K562 (cell line): ENCODE results near the gene PRSS22. TPM values are rescaled to one million over a fixed set of nuclear protein-coding genes. Genes with fewer than 3 reads are reported as not detected.

Experiments
- AFF1 ChIP-seq, 2 experiments: fragments of 450-650 bp; IDR thresholded peaks; 2 replicates each; pipeline ENCODE4 v1.6.1; 2018; ENCODE audit warnings: mild to moderate bottlenecking in 2 of 2, low read depth in 1 of 2; ENCODE audit not compliant: partially characterized antibody in 2 of 2
- CAMTA2 ChIP-seq: fragments of 250-450 bp; sonication (Bioruptor Pico); conservative IDR thresholded peaks from 2 replicates; pipeline ENCODE4 v1.5.1; 2022
- CC2D1A ChIP-seq: fragments of 450-650 bp; IDR thresholded peaks from 2 replicates; pipeline ENCODE4 v1.6.1; 2017; ENCODE audit warnings: mild to moderate bottlenecking
- DACH1 ChIP-seq: fragments of 450-650 bp; IDR thresholded peaks from 2 replicates; pipeline ENCODE4 v1.6.1; 2018; ENCODE audit not compliant: partially characterized antibody
- FOXK1 ChIP-seq: sonication (generic); formaldehyde crosslinking; IDR thresholded peaks from 2 replicates; pipeline ENCODE4 v1.8.0; 2022; ENCODE audit warnings: missing genetic modification reagents, mild to moderate bottlenecking, borderline replicate concordance
- FOXO4 ChIP-seq: fragments of 450-650 bp; formaldehyde crosslinking; IDR thresholded peaks from 2 replicates; pipeline ENCODE4 v1.4.0; 2020; ENCODE audit warnings: mild to moderate bottlenecking, moderate library complexity
- GATA2 ChIP-seq: sonication (generic); formaldehyde crosslinking; IDR thresholded peaks from 2 replicates; pipeline ENCODE4 v1.4.0; 2020; ENCODE audit warnings: mild to moderate bottlenecking, missing genetic modification reagents
- GTF2F1 ChIP-seq: IDR thresholded peaks from 2 replicates; pipeline ENCODE4 v1.6.1; 2011; ENCODE audit warnings: low read depth, low read length, improper control_type of control experiment
- HES1 ChIP-seq: fragments of 450-650 bp; IDR thresholded peaks from 2 replicates; pipeline ENCODE4 v1.6.1; 2016; ENCODE audit warnings: low read depth, mild to moderate bottlenecking, moderate library complexity
- HINFP ChIP-seq: fragments of 450-650 bp; conservative IDR thresholded peaks from 2 replicates; pipeline ENCODE4 v1.6.1; 2016; ENCODE audit warnings: missing genetic modification characterization, low read depth, mild to moderate bottlenecking, control low read depth, missing compliant biosample characterization
- MBD2 ChIP-seq: sonication (generic); IDR thresholded peaks from 2 replicates; pipeline ENCODE4 v1.6.1; 2016; ENCODE audit warnings: low read depth, borderline replicate concordance
- NFIC ChIP-seq: fragments of 450-650 bp; IDR thresholded peaks from 2 replicates; pipeline ENCODE4 v1.6.1; 2017; ENCODE audit warnings: mild to moderate bottlenecking, inconsistent platforms
- PCBP2 ChIP-seq: fragments of 200-400 bp; formaldehyde crosslinking; IDR thresholded peaks from 2 replicates; pipeline ENCODE4 v1.6.1; 2018; ENCODE audit warnings: low read length, low read depth, mild to moderate bottlenecking, moderate library complexity; ENCODE audit not compliant: poor library complexity, severe bottlenecking
- PREB ChIP-seq: sonication (generic); formaldehyde crosslinking; IDR thresholded peaks from 2 replicates; pipeline ENCODE4 v1.8.1; 2023; ENCODE audit warnings: mild to moderate bottlenecking, missing genetic modification reagents
- RFX5 ChIP-seq: IDR thresholded peaks from 2 replicates; pipeline ENCODE4 v1.6.1; 2011; ENCODE audit warnings: low read depth, mild to moderate bottlenecking, improper control_type of control experiment, low read length
- ZEB2 ChIP-seq: fragments of 450-650 bp; IDR thresholded peaks from 2 replicates; pipeline ENCODE4 v1.6.1; 2016
- ZNF398 ChIP-seq: fragments of 250-450 bp; sonication (Bioruptor Pico); IDR thresholded peaks from 2 replicates; pipeline ENCODE4 v1.8.0; 2021; ENCODE audit warnings: moderate library complexity, mild to moderate bottlenecking, inconsistent platforms
- polyA plus RNA-seq, 8 experiments: library from polyadenylated mRNA; depleted of rRNA in 4 of 8; stranded (reverse) in 5 of 8; unstranded in 3 of 8; fragments of >200 nt; fragmentation: Nextera tagmentation in 2 of 8; fragmentation: Illumina TruSeq in 1 of 8; extraction: Ambion mirVana in 2 of 8; extraction: Trizol in 1 of 8; gene quantifications; 2 replicates each; pipeline versions ENCODE4 v1.2.1 to v1.2.3, GENCODE V29; 2011 to 2014; ENCODE audit warnings: inconsistent platforms in 1 of 8, missing spikeins in 1 of 8
- total RNA-seq, 7 experiments: library from RNA; depleted of rRNA in 6 of 7; stranded (reverse); fragments of >200 nt in 6 of 7; fragmentation: Illumina TruSeq in 2 of 7; extraction: Trizol in 2 of 7; gene quantifications; 2 replicates each; pipeline versions ENCODE4 v1.2.1 to v1.2.3, GENCODE V29; 2011 to 2021; ENCODE audit warnings: low replicate concordance in 1 of 7

Gene PRSS22
- total and polyA plus RNA-seq, 9 of the 15 experiments (the other 6 are each of a cell fraction or from before 2014, with no cell fraction given) = 0.13 to 0.42 TPM; not detected in 7

GRCh38 chr16:2860826-2861567, 3.0 kb upstream of the PRSS22 start (continued):
- TF ChIP-seq ZNF398 (CRISPR knock-in tag) = no peak
- no peak for TF ChIP-seq PCBP2
- TF ChIP-seq DACH1 = no peak
- TF ChIP-seq FOXK1 = peak; percentile 72; the same call in 1 of the 2 replicates
- no peak for TF ChIP-seq FOXO4 (CRISPR knock-in tag)
- no peak for TF ChIP-seq ZEB2
- TF ChIP-seq RFX5 = no peak
- no peak for TF ChIP-seq HINFP (tag)
- no peak for TF ChIP-seq CAMTA2 (CRISPR knock-in tag)
- no peak for TF ChIP-seq PREB (CRISPR knock-in tag)
- TF ChIP-seq GTF2F1 = no peak
- TF ChIP-seq HES1 = no peak
- TF ChIP-seq MBD2 = no peak
- TF ChIP-seq CC2D1A = no peak
- TF ChIP-seq GATA2 = no peak
- no peak for TF ChIP-seq NFIC
- TF ChIP-seq AFF1 (IDR thresholded peaks at IDR 0.05; ENCODE audit: low read depth in 1 of 2, partially characterized antibody in 2 of 2) = peak in 1 of 2 experiments; percentile 91
